ENCODE data around the gene SYTL3.

GRCh38 chr6:158660333-158660754 is 10.5 kb downstream of the SYTL3 start:
- TF ChIP-seq POLR2A (IDR thresholded peaks at IDR 0.05) (no peak), CTCF (IDR thresholded peaks at IDR 0.05) (no peak)

Measured in lower leg skin (tissue), 3 donors.